ENCODE measurements around the gene SLC16A7. TPM values are rescaled to one million over a fixed set of nuclear protein-coding genes. Genes with fewer than 3 reads are reported as not detected.

The SLC16A7 gene
- polyA plus RNA-seq, 1 of the 3 experiments (the other 2 are of a cell fraction) = not detected

- Histone ChIP-seq H3K9me3 (no peaks in the 10 kb centered on the region), H3K36me3 (replicated peaks in 1 of 2; ENCODE audit: control insufficient read depth in 1 of 2, insufficient read depth in 2 of 2, low read length in 1 of 2) (no peaks in the 10 kb centered on the region), H3K4me2 (no peak overlapping the region), H3F3A (replicated peaks; ENCODE audit: insufficient read depth) (no peaks in the 10 kb centered on the region), H4K20me1 (ENCODE audit: insufficient read depth) (no peaks in the 10 kb centered on the region), H3K9ac (no peak overlapping the region), H3K79me2 (ENCODE audit: insufficient read depth) (no peaks in the 10 kb centered on the region), H3K4me1 (ENCODE audit: control insufficient read depth in 1 of 2, insufficient read depth in 2 of 2, low read depth in 1 of 2, low read length in 1 of 2) (no peaks in the 10 kb centered on the region), H3K27ac (ENCODE audit: low read depth in 2 of 2, low read length in 1 of 2) (no peak overlapping the region), H2AFZ (ENCODE audit: low read depth) (no peak overlapping the region), H3K4me3 (ENCODE audit: low read depth in 2 of 2, low read length in 1 of 2) (no peak overlapping the region), H3K27me3 (ENCODE audit: insufficient read depth) (no peaks in the 10 kb centered on the region), H3K9me2 (no peaks in the 10 kb centered on the region)
- TF ChIP-seq, protein P1, sequence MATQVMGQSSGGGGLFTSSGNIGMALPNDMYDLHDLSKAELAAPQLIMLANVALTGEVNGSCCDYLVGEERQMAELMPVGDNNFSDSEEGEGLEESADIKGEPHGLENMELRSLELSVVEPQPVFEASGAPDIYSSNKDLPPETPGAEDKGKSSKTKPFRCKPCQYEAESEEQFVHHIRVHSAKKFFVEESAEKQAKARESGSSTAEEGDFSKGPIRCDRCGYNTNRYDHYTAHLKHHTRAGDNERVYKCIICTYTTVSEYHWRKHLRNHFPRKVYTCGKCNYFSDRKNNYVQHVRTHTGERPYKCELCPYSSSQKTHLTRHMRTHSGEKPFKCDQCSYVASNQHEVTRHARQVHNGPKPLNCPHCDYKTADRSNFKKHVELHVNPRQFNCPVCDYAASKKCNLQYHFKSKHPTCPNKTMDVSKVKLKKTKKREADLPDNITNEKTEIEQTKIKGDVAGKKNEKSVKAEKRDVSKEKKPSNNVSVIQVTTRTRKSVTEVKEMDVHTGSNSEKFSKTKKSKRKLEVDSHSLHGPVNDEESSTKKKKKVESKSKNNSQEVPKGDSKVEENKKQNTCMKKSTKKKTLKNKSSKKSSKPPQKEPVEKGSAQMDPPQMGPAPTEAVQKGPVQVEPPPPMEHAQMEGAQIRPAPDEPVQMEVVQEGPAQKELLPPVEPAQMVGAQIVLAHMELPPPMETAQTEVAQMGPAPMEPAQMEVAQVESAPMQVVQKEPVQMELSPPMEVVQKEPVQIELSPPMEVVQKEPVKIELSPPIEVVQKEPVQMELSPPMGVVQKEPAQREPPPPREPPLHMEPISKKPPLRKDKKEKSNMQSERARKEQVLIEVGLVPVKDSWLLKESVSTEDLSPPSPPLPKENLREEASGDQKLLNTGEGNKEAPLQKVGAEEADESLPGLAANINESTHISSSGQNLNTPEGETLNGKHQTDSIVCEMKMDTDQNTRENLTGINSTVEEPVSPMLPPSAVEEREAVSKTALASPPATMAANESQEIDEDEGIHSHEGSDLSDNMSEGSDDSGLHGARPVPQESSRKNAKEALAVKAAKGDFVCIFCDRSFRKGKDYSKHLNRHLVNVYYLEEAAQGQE (IDR thresholded peaks at IDR 0.05; ENCODE audit: low read depth, low read length) = no peak
- TF ChIP-seq EZH2phosphoT487 (IDR thresholded peaks at IDR 0.05; ENCODE audit: borderline replicate concordance, low read depth) = no peak
- TF ChIP-seq, protein P2, sequence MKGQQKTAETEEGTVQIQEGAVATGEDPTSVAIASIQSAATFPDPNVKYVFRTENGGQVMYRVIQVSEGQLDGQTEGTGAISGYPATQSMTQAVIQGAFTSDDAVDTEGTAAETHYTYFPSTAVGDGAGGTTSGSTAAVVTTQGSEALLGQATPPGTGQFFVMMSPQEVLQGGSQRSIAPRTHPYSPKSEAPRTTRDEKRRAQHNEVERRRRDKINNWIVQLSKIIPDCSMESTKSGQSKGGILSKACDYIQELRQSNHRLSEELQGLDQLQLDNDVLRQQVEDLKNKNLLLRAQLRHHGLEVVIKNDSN (IDR thresholded peaks at IDR 0.05; ENCODE audit: borderline replicate concordance, low read depth) = no peak
- no peak for TF ChIP-seq SMC3 (IDR thresholded peaks at IDR 0.05; ENCODE audit: low read depth, low read length)
- no peak for TF ChIP-seq RCOR1 (IDR thresholded peaks at IDR 0.05; ENCODE audit: low read length)
- no peak for TF ChIP-seq YY1 (IDR thresholded peaks at IDR 0.05; ENCODE audit: low read depth)
- TF ChIP-seq RFX5 (IDR thresholded peaks at IDR 0.05; ENCODE audit: low read length) = no peak
- no peak for TF ChIP-seq TCF12 (IDR thresholded peaks at IDR 0.05)
- POLR2A ChIA-PET = no interaction called here
- 9% methylated on average over 1 of the region's 1 CpG for WGBS (ENCODE audit: low lambda C conversion rate)
- CTCF ChIA-PET = interaction anchor here (1.0 kb wide), 1 partner anchor 13 kb away, joined by 3 read pairs; no protein-coding TSS in a partner anchor
- DNase-seq = no peak
Measured at GRCh38 chr12:59632408-59632807, 36.6 kb downstream of the SLC16A7 start.

GRCh38 chr12:59634254-59634653, 38.4 kb downstream of the SLC16A7 start:
- Histone ChIP-seq H3K36me3 (replicated peaks in 1 of 2; ENCODE audit: control insufficient read depth in 1 of 2, insufficient read depth in 2 of 2, low read length in 1 of 2) (no peaks in the 10 kb centered on the region), H3K4me1 (ENCODE audit: control insufficient read depth in 1 of 2, insufficient read depth in 2 of 2, low read depth in 1 of 2, low read length in 1 of 2) (no peaks in the 10 kb centered on the region), H3K4me2 (no peak overlapping the region), H3K9ac (no peak overlapping the region), H3K9me2 (no peaks in the 10 kb centered on the region), H3K27ac (ENCODE audit: low read depth in 2 of 2, low read length in 1 of 2) (no peak overlapping the region), H3K9me3 (no peaks in the 10 kb centered on the region), H3F3A (replicated peaks; ENCODE audit: insufficient read depth) (no peaks in the 10 kb centered on the region), H3K79me2 (ENCODE audit: insufficient read depth) (no peaks in the 10 kb centered on the region), H3K27me3 (ENCODE audit: insufficient read depth) (no peaks in the 10 kb centered on the region), H3K4me3 (ENCODE audit: low read depth in 2 of 2, low read length in 1 of 2) (no peak overlapping the region), H2AFZ (ENCODE audit: low read depth) (no peak overlapping the region), H4K20me1 (ENCODE audit: insufficient read depth) (no peaks in the 10 kb centered on the region)
- DNase-seq = no peak
- CTCF ChIA-PET = no interaction called here
- WGBS (ENCODE audit: low lambda C conversion rate) = 0% methylated on average over 1 of the region's 1 CpG
- TF ChIP-seq, protein P2 (IDR thresholded peaks at IDR 0.05; ENCODE audit: borderline replicate concordance, low read depth) = no peak
- TF ChIP-seq GATA2 (CRISPR knock-in tag; IDR thresholded peaks at IDR 0.05) (no peak), TCF12 (IDR thresholded peaks at IDR 0.05) (no peak), NRF1 (IDR thresholded peaks at IDR 0.05; ENCODE audit: low read depth, low read length) (no peak), RAD21 (IDR thresholded peaks at IDR 0.05; ENCODE audit: low read length) (no peak), SIN3A (IDR thresholded peaks at IDR 0.05; ENCODE audit: borderline replicate concordance, low read depth, low read length) (no peak), POLR2AphosphoS5 (IDR thresholded peaks at IDR 0.05; ENCODE audit: low read depth, low read length) (no peak)
- POLR2A ChIA-PET = no interaction called here

All from SK-N-SH (cell line).